Muscle layer of duodenum (tissue), 2 donors: Measurements from ENCODE around the gene CIART.

Experiments
- H3K27ac ChIP-seq: one replicate; pipeline ENCODE4 v1.7.0; 2013; ENCODE audit warnings: mild to moderate bottlenecking, low read length
- H3K27me3 ChIP-seq: one replicate; pipeline ENCODE4 v1.7.0; 2013; ENCODE audit warnings: low read depth, mild to moderate bottlenecking, control low read depth, low read length
- H3K36me3 ChIP-seq, 2 donors: one replicate each; pipeline ENCODE4 v1.7.0; 2013; ENCODE audit warnings: low read length in 2 of 2, control low read depth in 1 of 2, mild to moderate bottlenecking in 1 of 2; ENCODE audit not compliant: insufficient read depth in 2 of 2, control insufficient read depth in 1 of 2
- H3K4me1 ChIP-seq, 2 donors: one replicate each; pipeline ENCODE4 v1.7.0; 2013; ENCODE audit warnings: low read length in 2 of 2, mild to moderate bottlenecking in 2 of 2, control low read depth in 1 of 2, moderate library complexity in 1 of 2; ENCODE audit not compliant: insufficient read depth in 2 of 2, control insufficient read depth in 1 of 2
- H3K4me3 ChIP-seq, 2 donors: one replicate each; pipeline ENCODE4 v1.7.0; 2013; ENCODE audit warnings: low read length in 2 of 2, low read depth in 1 of 2, mild to moderate bottlenecking in 1 of 2
- H3K9me3 ChIP-seq, 2 donors: one replicate each; pipeline ENCODE4 v1.7.0; 2013; ENCODE audit warnings: low read length in 2 of 2, control low read depth in 1 of 2, mild to moderate bottlenecking in 1 of 2; ENCODE audit not compliant: control insufficient read depth in 1 of 2
- donor health status: healthy.

CIART gene

GRCh38 chr1:150321826-150322166 lies 39.4 kb downstream of the CIART start:
- Histone ChIP-seq H3K27me3 (no peaks in the 10 kb centered on the region), H3K4me1 (peaks cover 0 to 12% of the 10 kb centered on the region in 2 donors), H3K9me3 (no peaks in the 10 kb centered on the region), H3K4me3 (peak overlapping the region; percentile 86 to 97), H3K27ac (peak overlapping the region; percentile 87), H3K36me3 (peaks cover 12 to 16% of the 10 kb centered on the region in 2 donors)

GRCh38 chr1:150322310-150322709 lies 40.0 kb downstream of the CIART start:
- no peaks in the 10 kb centered on the region for H3K27me3 ChIP-seq
- peaks cover 15 to 21% of the 10 kb centered on the region in 2 donors for H3K36me3 ChIP-seq
- peak overlapping the region; percentile 86 to 97 for H3K4me3 ChIP-seq
- H3K27ac ChIP-seq = peak overlapping the region; percentile 87
- H3K9me3 ChIP-seq = no peaks in the 10 kb centered on the region
- H3K4me1 ChIP-seq = peaks cover 0 to 12% of the 10 kb centered on the region in 2 donors

- no peaks in the 10 kb centered on the region for H3K27me3 ChIP-seq
- no peaks in the 10 kb centered on the region for H3K4me1 ChIP-seq
- no peak overlapping the region for H3K27ac ChIP-seq
- peaks cover 31 to 80% of the 10 kb centered on the region in 2 donors for H3K36me3 ChIP-seq
- no peak overlapping the region for H3K4me3 ChIP-seq
- no peaks in the 10 kb centered on the region for H3K9me3 ChIP-seq
Observed at GRCh38 chr1:150332651-150333290, 50.4 kb downstream of the CIART start.
